Measurements from ENCODE around the gene RBM19.
A peak's percentile ranks its signal among the peaks of the same experiment; 100 is the strongest.
"Not testable (repeated sequence)": the region's sequence is repeated elsewhere in the genome, so short reads cannot be mapped to it uniquely, and the experiment has no call there.

Gene RBM19

DNA sequence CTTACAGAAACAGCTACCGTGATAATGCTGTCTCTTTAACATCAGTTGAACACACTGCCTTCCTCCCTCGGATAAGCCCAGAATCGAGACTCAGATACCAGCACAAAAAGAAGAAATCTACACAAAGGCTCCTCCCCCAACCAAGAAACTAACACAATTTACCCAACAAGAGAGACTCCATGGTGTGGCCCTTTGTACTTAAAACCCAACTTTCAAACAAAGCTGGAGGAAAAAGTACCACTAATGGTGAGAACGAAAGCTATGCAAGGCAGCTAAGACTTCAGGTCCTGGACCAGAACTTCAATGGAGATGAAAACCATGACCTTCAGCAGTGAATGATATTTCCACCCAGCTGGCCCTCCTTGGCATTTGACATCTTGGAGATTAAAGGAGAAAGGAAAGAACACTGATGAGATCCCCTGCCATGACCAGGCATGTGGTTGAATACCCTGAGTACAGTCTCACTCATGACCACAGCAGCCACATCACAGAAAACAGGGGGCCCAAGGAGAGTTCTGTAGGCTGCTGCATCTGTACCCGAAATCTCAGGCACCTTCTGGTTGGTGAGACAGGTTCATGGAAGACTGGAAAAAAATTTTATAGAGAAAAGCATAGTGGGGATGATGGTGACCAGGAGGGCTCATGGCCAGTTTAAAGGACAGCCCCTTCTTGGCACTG lies 36.7 kb downstream of the RBM19 start:
- DNase-seq (ENCODE audit: low spot score) = no peak

- no peak for DNase-seq (ENCODE audit: low spot score)
Measured at GRCh38 chr12:113926788-113927187, 39.3 kb downstream of the RBM19 start.

- no peak for DNase-seq (ENCODE audit: low spot score)
Measured at GRCh38 chr12:113924341-113924740, 41.8 kb downstream of the RBM19 start.

DNA sequence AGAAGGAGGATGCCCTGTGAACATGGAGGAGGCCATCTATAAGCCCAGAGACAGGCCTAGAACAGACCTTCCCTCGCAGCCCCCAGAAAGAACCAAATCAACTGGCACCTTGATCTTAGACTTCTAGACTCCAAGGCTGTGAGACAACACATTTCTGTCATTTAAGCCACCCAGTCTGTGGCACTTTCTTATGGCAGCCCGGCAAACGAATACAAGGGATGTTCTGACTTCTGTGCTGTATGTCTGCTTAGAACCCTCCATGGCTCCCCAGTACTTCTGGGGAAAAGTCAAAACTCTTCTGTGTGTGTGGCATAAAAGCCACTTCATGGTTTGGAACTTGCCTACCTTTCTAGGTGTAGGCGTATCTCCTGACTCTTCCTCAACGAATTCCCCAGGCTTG lies 42.9 kb downstream of the RBM19 start:
- DNase-seq (ENCODE audit: low spot score) = no peak

DNA sequence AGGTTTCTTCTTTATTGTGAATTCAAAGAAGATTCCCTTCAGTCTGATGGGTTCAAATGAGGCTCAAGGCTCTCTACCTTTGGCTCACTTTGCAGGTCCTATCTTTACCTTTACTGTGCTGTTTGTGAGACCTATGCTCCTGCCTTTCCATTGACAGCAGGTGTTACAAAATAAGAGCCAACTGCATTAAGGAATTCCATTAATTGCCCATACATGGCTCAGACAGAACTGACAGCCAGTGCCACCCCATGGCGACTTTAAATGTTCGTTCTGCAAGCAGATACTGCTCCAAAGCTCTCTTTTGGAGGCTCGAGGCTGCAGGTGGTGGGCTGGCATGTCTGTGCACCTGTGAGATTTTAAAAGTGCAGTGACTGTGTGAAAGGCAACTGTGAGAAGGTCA lies 44.7 kb downstream of the RBM19 start:
- DNase-seq (ENCODE audit: low spot score) = no peak

GRCh38 chr12:113919791-113920190 lies 46.3 kb downstream of the RBM19 start:
- no peak for DNase-seq (ENCODE audit: low spot score)

GRCh38 chr12:113918306-113918705 lies 47.8 kb downstream of the RBM19 start:
- DNase-seq (ENCODE audit: low spot score) = no peak

DNA sequence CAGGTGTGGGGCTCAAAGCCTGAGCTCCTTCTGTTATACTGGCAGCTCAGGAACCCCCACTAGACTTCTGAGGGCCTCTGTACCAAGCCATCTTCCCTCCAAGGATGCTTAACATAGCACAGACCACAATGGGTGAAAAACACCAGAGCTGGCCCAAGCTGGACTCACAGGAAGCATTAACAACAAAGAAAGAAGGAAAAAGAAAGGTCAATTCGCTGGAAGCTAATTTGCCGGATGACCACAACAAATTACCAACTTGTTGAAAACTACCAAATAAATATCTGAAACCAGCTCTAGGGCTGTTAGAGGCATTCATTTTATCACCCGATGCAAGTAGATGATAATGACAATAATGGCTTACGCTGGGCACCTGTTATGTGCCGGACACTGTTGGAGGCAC lies 48.7 kb downstream of the RBM19 start:
- no peak for DNase-seq (ENCODE audit: low spot score)

DNA sequence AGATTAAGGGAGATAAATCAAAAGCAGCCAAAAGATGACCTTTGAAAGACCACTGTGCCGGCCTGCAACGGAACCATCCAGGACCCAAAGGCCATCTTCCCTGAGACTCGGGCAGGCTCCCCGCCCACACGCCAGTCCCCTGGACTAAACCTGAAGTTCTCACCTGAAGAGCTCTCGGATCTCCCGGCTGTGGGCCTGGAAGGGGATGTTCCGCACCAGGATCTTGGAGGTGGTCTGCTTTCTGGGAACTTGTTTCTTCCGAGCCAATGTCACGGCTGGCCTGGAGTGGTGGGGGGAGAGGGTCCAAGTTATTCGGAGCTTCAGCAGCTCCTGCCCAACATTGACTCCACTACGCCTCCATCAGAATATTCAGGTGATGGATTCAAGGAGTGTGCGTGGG lies 51.3 kb downstream of the RBM19 start:
- DNase-seq (ENCODE audit: low spot score) = no peak

- DNase-seq (ENCODE audit: low spot score) = no peak
Measured at GRCh38 chr12:113914176-113914575, 51.9 kb downstream of the RBM19 start.

- DNase-seq (ENCODE audit: low spot score) = peak; percentile 79
Measured at GRCh38 chr12:113912760-113913329, 53.3 kb downstream of the RBM19 start.

- no peak for DNase-seq (ENCODE audit: low spot score)
Measured at GRCh38 chr12:113911971-113912759, 54.0 kb downstream of the RBM19 start.

DNA sequence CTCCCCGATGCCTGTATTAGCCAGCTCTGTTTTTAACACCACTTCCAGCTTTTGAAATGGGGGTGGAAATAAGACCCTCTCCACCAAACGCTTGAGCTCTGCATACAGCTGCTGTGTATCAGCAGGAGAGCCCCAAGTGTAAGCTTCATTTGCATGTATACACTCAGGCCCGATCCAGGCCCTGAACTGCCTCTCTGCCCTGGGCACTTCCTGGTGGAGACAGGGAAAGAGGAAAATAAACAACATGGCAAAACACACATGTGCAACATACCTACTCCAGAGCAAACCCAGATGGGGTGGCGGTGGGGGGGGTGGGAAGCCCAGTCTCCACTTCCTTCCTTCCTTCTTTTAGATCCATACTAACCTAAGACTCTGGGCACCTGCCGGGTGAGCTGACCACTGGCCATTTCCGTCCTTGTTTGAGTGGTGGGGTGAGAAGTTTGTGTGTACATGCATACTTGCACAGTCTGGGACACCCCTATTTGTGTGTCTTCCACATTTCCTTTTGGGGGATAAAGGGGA lies 55.3 kb downstream of the RBM19 start:
- DNase-seq (ENCODE audit: low spot score) = no peak

DNA sequence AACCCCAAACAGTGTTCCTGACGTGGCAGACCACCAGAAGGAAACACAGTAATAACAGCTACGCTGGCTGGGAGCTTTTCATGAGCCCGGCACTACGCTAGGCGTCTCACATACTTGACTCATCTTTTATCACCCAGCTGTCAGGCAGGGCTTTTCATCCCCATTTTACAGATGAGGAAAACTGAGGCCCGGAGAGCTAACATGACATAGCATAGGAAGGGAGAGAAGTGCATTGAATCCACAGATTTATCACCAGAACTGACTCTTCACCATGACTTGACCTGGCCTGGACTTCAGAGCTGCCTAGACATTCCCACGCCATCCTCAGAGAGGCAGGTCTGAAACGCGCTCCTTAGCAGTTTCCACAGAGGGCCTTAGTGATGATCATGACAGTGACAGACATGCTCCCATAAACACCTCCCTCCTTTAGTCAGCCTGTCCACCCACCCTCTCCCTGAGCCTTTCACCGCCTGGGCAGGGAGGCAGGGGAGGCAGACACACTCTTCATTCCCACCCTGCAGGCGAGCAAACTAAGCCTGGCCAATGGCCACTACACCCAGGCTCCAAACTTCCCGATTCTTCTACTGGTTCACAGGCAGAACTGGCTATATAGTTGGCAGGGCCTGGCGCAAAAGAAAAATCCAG lies 56.2 kb downstream of the RBM19 start:
- no peak for DNase-seq (ENCODE audit: low spot score)

DNA sequence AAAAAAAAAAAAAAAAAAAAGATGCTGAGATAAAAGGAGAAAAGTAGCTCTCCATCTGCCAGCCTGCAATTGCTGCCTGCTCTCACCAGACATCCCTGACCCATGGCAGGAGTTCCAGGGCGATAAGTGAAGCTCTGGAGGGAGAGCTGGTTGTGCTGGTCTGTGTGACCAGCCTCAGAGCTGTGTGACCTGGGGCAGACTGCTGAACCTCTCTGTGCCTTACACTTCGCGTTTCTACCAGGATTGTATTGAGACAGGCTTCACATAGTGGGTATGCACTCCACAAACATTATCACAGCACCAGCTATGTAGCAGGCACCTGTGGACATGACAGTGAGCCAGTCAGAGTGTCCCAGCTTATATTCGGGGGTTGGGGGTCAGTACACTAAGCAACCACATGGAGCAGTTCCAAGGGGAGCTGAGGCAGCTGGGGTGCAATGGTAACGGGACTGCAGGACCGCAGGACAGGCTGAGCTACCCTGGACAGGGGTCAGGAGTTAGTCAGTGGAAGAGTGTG lies 57.5 kb downstream of the RBM19 start:
- no peak for DNase-seq (ENCODE audit: low spot score)

GRCh38 chr12:113907446-113908180 lies 58.5 kb downstream of the RBM19 start:
- no peak for DNase-seq (ENCODE audit: low spot score)

DNA sequence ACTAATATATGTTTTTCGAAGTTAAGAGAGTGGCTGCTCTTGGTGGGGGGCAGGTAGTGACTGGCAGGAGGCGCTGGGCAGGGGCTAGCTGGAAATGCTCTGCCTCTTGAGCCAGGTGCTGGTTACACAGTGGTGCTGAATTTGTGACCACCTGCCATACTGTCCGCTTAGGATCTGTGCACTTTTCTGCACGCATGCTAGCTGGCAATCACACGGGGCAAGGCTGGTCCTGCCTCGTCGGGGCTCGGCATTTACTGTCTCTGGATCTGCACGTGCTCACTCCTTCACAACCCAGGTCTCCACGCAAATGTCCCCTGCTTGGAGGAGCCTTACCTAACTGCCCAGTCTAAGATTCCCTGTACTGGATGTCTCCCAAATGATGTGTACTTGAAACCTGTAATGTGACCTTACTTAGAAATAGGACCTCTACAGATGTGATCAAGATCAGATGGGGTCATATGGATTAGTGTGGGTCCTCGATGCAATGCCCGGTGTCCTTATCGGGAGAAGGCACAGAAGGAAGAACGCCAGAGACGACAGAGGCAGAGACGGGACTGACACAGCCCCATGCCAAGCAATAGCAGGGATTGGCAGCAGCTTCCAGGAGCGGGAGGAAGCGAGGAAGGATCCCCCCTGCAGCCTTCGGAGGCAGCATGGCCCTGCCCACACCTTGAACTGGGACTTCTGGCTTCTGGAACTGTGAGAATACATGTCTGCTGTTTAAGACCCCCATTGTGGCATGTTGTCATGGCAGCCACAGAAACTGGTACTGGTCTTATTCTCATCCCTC lies 59.5 kb downstream of the RBM19 start:
- no peak for DNase-seq (ENCODE audit: low spot score)

GRCh38 chr12:113905829-113906228 lies 60.3 kb downstream of the RBM19 start:
- DNase-seq (ENCODE audit: low spot score) = no peak

GRCh38 chr12:113903381-113903863 lies 62.7 kb downstream of the RBM19 start:
- DNase-seq (ENCODE audit: low spot score) = no peak

- DNase-seq (ENCODE audit: low spot score) = not testable (repeated sequence)
Measured at GRCh38 chr12:113901319-113901718, 64.8 kb downstream of the RBM19 start.

GRCh38 chr12:113900716-113901115 lies 65.4 kb downstream of the RBM19 start:
- no peak for DNase-seq (ENCODE audit: low spot score)

All from Ammon's horn (tissue), 1 donor.